Inflammatory macrophage (primary cell): ENCODE results near the gene RAB25.
"Not testable (repeated sequence)": the region's sequence is repeated elsewhere in the genome, so short reads cannot be mapped to it uniquely, and the experiment has no call there.

Source experiments
- DNase-seq, 2 donors: peaks; one replicate each; pipeline ENCODE4 v3.0.0-alpha.2; 2020 to 2022

RAB25 gene

GRCh38 chr1:156102633-156103511 lies 41.9 kb downstream of the RAB25 start:
- peak; percentile 67 to 75 for DNase-seq

GRCh38 chr1:156103521-156103947 lies 42.6 kb downstream of the RAB25 start:
- no peak for DNase-seq

GRCh38 chr1:156104065-156104810 lies 43.3 kb downstream of the RAB25 start:
- peak; percentile 60 to 63 for DNase-seq

- no peak for DNase-seq
Measured at GRCh38 chr1:156104861-156105832, 44.2 kb downstream of the RAB25 start.

GRCh38 chr1:156106624-156107488 lies 45.9 kb downstream of the RAB25 start:
- no peak for DNase-seq

GRCh38 chr1:156108057-156108456 lies 47.1 kb downstream of the RAB25 start:
- no peak for DNase-seq

- no peak for DNase-seq
Measured at GRCh38 chr1:156108664-156109241, 47.8 kb downstream of the RAB25 start.

- no peak for DNase-seq
Measured at GRCh38 chr1:156110252-156110651, 49.3 kb downstream of the RAB25 start.

GRCh38 chr1:156111355-156111962 lies 50.5 kb downstream of the RAB25 start:
- DNase-seq: no peak

GRCh38 chr1:156112276-156113137 lies 51.5 kb downstream of the RAB25 start:
- no peak for DNase-seq

- DNase-seq: no peak
Measured at GRCh38 chr1:156113282-156113950, 52.5 kb downstream of the RAB25 start.

GRCh38 chr1:156114101-156114918 lies 53.4 kb downstream of the RAB25 start, which contains the start of gene LMNA:
LMNA (plus strand) TSS chr1:156114711; CDS start chr1:156114919, 208 bp downstream.
- peak; percentile 90 to 94 for DNase-seq

- peak; percentile 25 to 38 for DNase-seq
Measured at GRCh38 chr1:156114919-156115513, 54.1 kb downstream of the RAB25 start.

GRCh38 chr1:156115514-156116374 lies 54.8 kb downstream of the RAB25 start:
- DNase-seq: peak; percentile 12 to 14

GRCh38 chr1:156116731-156117130 lies 55.8 kb downstream of the RAB25 start:
- DNase-seq: not testable (repeated sequence)

- DNase-seq: no peak
Measured at GRCh38 chr1:156117414-156118176, 56.6 kb downstream of the RAB25 start.
